GM19438 (cell line): ENCODE results near the gene WDFY3.

Experiments
- ATAC-seq: cut with Tn5 transposase; IDR thresholded peaks from one replicate; pipeline ENCODE4 v1.9.1; 2021; ENCODE audit warnings: low read depth; ENCODE audit not compliant: unreplicated experiment

WDFY3 gene

GRCh38 chr4:84915396-84915780 lies 51.1 kb downstream of the WDFY3 start:
- ATAC-seq, result no peak

- no peak for ATAC-seq
Measured at GRCh38 chr4:84914686-84915395, 51.6 kb downstream of the WDFY3 start.

GRCh38 chr4:84913176-84913575 lies 53.3 kb downstream of the WDFY3 start:
- no peak for ATAC-seq

GRCh38 chr4:84912741-84913140 lies 53.7 kb downstream of the WDFY3 start:
- no peak for ATAC-seq

GRCh38 chr4:84908876-84909275 lies 57.6 kb downstream of the WDFY3 start:
- ATAC-seq, result no peak

- ATAC-seq, result no peak
Measured at GRCh38 chr4:84907145-84907544, 59.3 kb downstream of the WDFY3 start.

- ATAC-seq, result no peak
Measured at GRCh38 chr4:84905646-84906045, 60.8 kb downstream of the WDFY3 start.

- no peak for ATAC-seq
Measured at GRCh38 chr4:84901740-84902281, 64.7 kb downstream of the WDFY3 start.

- ATAC-seq, result no peak
Measured at GRCh38 chr4:84901173-84901572, 65.3 kb downstream of the WDFY3 start.

- ATAC-seq, result no peak
Measured at GRCh38 chr4:84899616-84900015, 66.9 kb downstream of the WDFY3 start.

GRCh38 chr4:84897516-84897915 lies 69.0 kb downstream of the WDFY3 start:
- ATAC-seq, result no peak

GRCh38 chr4:84895283-84895682 lies 71.2 kb downstream of the WDFY3 start:
- ATAC-seq, result no peak

- no peak for ATAC-seq
Measured at GRCh38 chr4:84894621-84895020, 71.9 kb downstream of the WDFY3 start.

- no peak for ATAC-seq
Measured at GRCh38 chr4:84892950-84893349, 73.5 kb downstream of the WDFY3 start.

- ATAC-seq, result no peak
Measured at GRCh38 chr4:84887824-84888223, 78.7 kb downstream of the WDFY3 start.

- ATAC-seq, result no peak
Measured at GRCh38 chr4:84879651-84880200, 86.8 kb downstream of the WDFY3 start.

GRCh38 chr4:84878546-84878945 lies 87.9 kb downstream of the WDFY3 start:
- ATAC-seq, result no peak

GRCh38 chr4:84878090-84878489 lies 88.4 kb downstream of the WDFY3 start:
- ATAC-seq, result no peak

- ATAC-seq, result no peak
Measured at GRCh38 chr4:84877051-84877833, 89.2 kb downstream of the WDFY3 start.

GRCh38 chr4:84875636-84876371 lies 90.7 kb downstream of the WDFY3 start:
- no peak for ATAC-seq

- no peak for ATAC-seq
Measured at GRCh38 chr4:84874619-84875018, 91.9 kb downstream of the WDFY3 start.
